ENCODE results near the gene KIAA0930.

Gene KIAA0930

GRCh38 chr22:45233827-45234226 lies 6.9 kb downstream of the KIAA0930 start:
- Mint-ChIP-seq H3K4me3 (no peak overlapping the region), H3K9me3 (no peaks in the 10 kb centered on the region), H3K36me3 (no peaks in the 10 kb centered on the region), H3K4me1 (peaks cover 49% of the 10 kb centered on the region), H3K27ac (peak overlapping the region; percentile 83)
- DNase-seq (ENCODE audit: low spot score in 2 of 2) = no peak
- ATAC-seq = no peak

GRCh38 chr22:45233386-45233785 lies 7.3 kb downstream of the KIAA0930 start:
- Mint-ChIP-seq H3K4me1 (peaks cover 47% of the 10 kb centered on the region), H3K4me3 (no peak overlapping the region), H3K27ac (peak overlapping the region; percentile 83), H3K36me3 (no peaks in the 10 kb centered on the region), H3K9me3 (no peaks in the 10 kb centered on the region)
- no peak for DNase-seq (ENCODE audit: low spot score in 2 of 2)
- no peak for ATAC-seq

- no peaks in the 10 kb centered on the region for H3K36me3 Mint-ChIP-seq
- no peak overlapping the region for H3K4me3 Mint-ChIP-seq
- DNase-seq (ENCODE audit: low spot score in 2 of 2) = no peak
- H3K9me3 Mint-ChIP-seq = no peaks in the 10 kb centered on the region
- no peak for ATAC-seq
- peaks cover 58% of the 10 kb centered on the region for H3K4me1 Mint-ChIP-seq
- H3K27ac Mint-ChIP-seq = peak overlapping the region; percentile 55
Measured at GRCh38 chr22:45231293-45231692, 9.4 kb downstream of the KIAA0930 start.

GRCh38 chr22:45230026-45230721 lies 10.5 kb downstream of the KIAA0930 start:
- H3K4me3 Mint-ChIP-seq = no peak overlapping the region
- peaks cover 58% of the 10 kb centered on the region for H3K4me1 Mint-ChIP-seq
- H3K27ac Mint-ChIP-seq = peak overlapping the region; percentile 52
- H3K9me3 Mint-ChIP-seq = no peaks in the 10 kb centered on the region
- DNase-seq (ENCODE audit: low spot score in 2 of 2) (no peak), ATAC-seq (no peak)
- no peaks in the 10 kb centered on the region for H3K36me3 Mint-ChIP-seq

- DNase-seq (ENCODE audit: low spot score in 2 of 2) = no peak
- Mint-ChIP-seq H3K4me1 (peaks cover 65% of the 10 kb centered on the region), H3K27ac (no peak overlapping the region), H3K9me3 (no peaks in the 10 kb centered on the region), H3K4me3 (no peak overlapping the region), H3K36me3 (peaks cover 5% of the 10 kb centered on the region)
- ATAC-seq = no peak
Measured at GRCh38 chr22:45229181-45229580, 11.5 kb downstream of the KIAA0930 start.

- peak overlapping the region; percentile 58 for H3K27ac Mint-ChIP-seq
Measured at GRCh38 chr22:45228401-45228754, 12.3 kb downstream of the KIAA0930 start.

GRCh38 chr22:45227645-45228400 lies 12.9 kb downstream of the KIAA0930 start:
- H3K4me3 Mint-ChIP-seq = no peak overlapping the region
- no peaks in the 10 kb centered on the region for H3K9me3 Mint-ChIP-seq
- H3K36me3 Mint-ChIP-seq = peaks cover 5% of the 10 kb centered on the region
- no peak for DNase-seq (ENCODE audit: low spot score in 2 of 2)
- ATAC-seq = no peak
- H3K4me1 Mint-ChIP-seq = peaks cover 64% of the 10 kb centered on the region
- H3K27ac Mint-ChIP-seq = peak overlapping the region; percentile 58

More at GRCh38 chr22:45228401-45228754, 12.3 kb downstream of the KIAA0930 start:
- DNase-seq (ENCODE audit: low spot score in 2 of 2) (no peak), ATAC-seq (no peak)
- Mint-ChIP-seq H3K4me1 (peaks cover 63% of the 10 kb centered on the region), H3K36me3 (peaks cover 5% of the 10 kb centered on the region), H3K4me3 (no peak overlapping the region), H3K9me3 (no peaks in the 10 kb centered on the region)

GRCh38 chr22:45226503-45227186 lies 14.0 kb downstream of the KIAA0930 start:
- Mint-ChIP-seq H3K4me3 (no peak overlapping the region), H3K27ac (peak overlapping the region; percentile 38)

GRCh38 chr22:45225732-45226502 lies 14.8 kb downstream of the KIAA0930 start:
- ATAC-seq (no peak), DNase-seq (ENCODE audit: low spot score in 2 of 2) (no peak)
- H3K4me3 Mint-ChIP-seq = no peak overlapping the region
- H3K9me3 Mint-ChIP-seq = no peaks in the 10 kb centered on the region
- H3K27ac Mint-ChIP-seq = peak overlapping the region; percentile 38
- peaks cover 5% of the 10 kb centered on the region for H3K36me3 Mint-ChIP-seq
- peaks cover 57% of the 10 kb centered on the region for H3K4me1 Mint-ChIP-seq

More at GRCh38 chr22:45226503-45227186, 14.0 kb downstream of the KIAA0930 start:
- peaks cover 5% of the 10 kb centered on the region for H3K36me3 Mint-ChIP-seq
- H3K9me3 Mint-ChIP-seq = no peaks in the 10 kb centered on the region
- DNase-seq (ENCODE audit: low spot score in 2 of 2) (no peak), ATAC-seq (peak; percentile 11)
- H3K4me1 Mint-ChIP-seq = peaks cover 62% of the 10 kb centered on the region

- peak overlapping the region; percentile 76 for H3K27ac Mint-ChIP-seq
- H3K4me1 Mint-ChIP-seq = peaks cover 57% of the 10 kb centered on the region
- peaks cover 5% of the 10 kb centered on the region for H3K36me3 Mint-ChIP-seq
- H3K4me3 Mint-ChIP-seq = no peak overlapping the region
- ATAC-seq (peak; percentile 11), DNase-seq (ENCODE audit: low spot score in 2 of 2) (no peak)
- H3K9me3 Mint-ChIP-seq = no peaks in the 10 kb centered on the region
Measured at GRCh38 chr22:45224988-45225731, 15.5 kb downstream of the KIAA0930 start.

- Mint-ChIP-seq H3K9me3 (no peaks in the 10 kb centered on the region), H3K36me3 (peaks cover 6% of the 10 kb centered on the region), H3K4me3 (no peak overlapping the region), H3K27ac (peak overlapping the region; percentile 76), H3K4me1 (peaks cover 59% of the 10 kb centered on the region)
- DNase-seq (ENCODE audit: low spot score in 2 of 2) (no peak), ATAC-seq (no peak)
Measured at GRCh38 chr22:45224331-45224730, 16.4 kb downstream of the KIAA0930 start.

- no peak for DNase-seq (ENCODE audit: low spot score in 2 of 2)
- no peaks in the 10 kb centered on the region for H3K9me3 Mint-ChIP-seq
- peaks cover 9% of the 10 kb centered on the region for H3K36me3 Mint-ChIP-seq
- no peak overlapping the region for H3K4me3 Mint-ChIP-seq
- H3K4me1 Mint-ChIP-seq = peaks cover 66% of the 10 kb centered on the region
- H3K27ac Mint-ChIP-seq = peak overlapping the region; percentile 76
- no peak for ATAC-seq
Measured at GRCh38 chr22:45223304-45224117, 17.2 kb downstream of the KIAA0930 start.

- Mint-ChIP-seq H3K36me3 (peaks cover 9% of the 10 kb centered on the region), H3K4me3 (no peak overlapping the region), H3K27ac (peak overlapping the region; percentile 6), H3K4me1 (peaks cover 48% of the 10 kb centered on the region), H3K9me3 (no peaks in the 10 kb centered on the region)
- ATAC-seq (no peak), DNase-seq (ENCODE audit: low spot score in 2 of 2) (no peak)
Measured at GRCh38 chr22:45221201-45221600, 19.5 kb downstream of the KIAA0930 start.

- H3K9me3 Mint-ChIP-seq = no peaks in the 10 kb centered on the region
- H3K36me3 Mint-ChIP-seq = peaks cover 4% of the 10 kb centered on the region
- DNase-seq (ENCODE audit: low spot score in 2 of 2) (peak in 1 of 2 donors; percentile 59), ATAC-seq (peak; percentile 100)
- no peak overlapping the region for H3K4me3 Mint-ChIP-seq
- peak overlapping the region; percentile 91 for H3K27ac Mint-ChIP-seq
- H3K4me1 Mint-ChIP-seq = peaks cover 30% of the 10 kb centered on the region
Measured at GRCh38 chr22:45218976-45219375, 21.7 kb downstream of the KIAA0930 start.
